ENCODE measurements around the gene RAB40AL.
"Not testable (repeated sequence)": the region's sequence is repeated elsewhere in the genome, so short reads cannot be mapped to it uniquely, and the experiment has no call there.

The RAB40AL gene

GRCh38 chrX:102936972-102937371 is at the start of gene RAB40AL:
RAB40AL (plus strand) TSS chrX:102937272; CDS start chrX:102937319, 47 bp downstream.
- H3K9me3 Mint-ChIP-seq, H3K27ac Mint-ChIP-seq, H3K27me3 Mint-ChIP-seq, H3K36me3 Mint-ChIP-seq, H3K4me1 Mint-ChIP-seq, H3K4me3 Mint-ChIP-seq: not testable (repeated sequence)

GRCh38 chrX:102887687-102888086 is 49.4 kb upstream of the RAB40AL start:
- Mint-ChIP-seq H3K27ac (no peak overlapping the region), H3K4me3 (no peak overlapping the region), H3K36me3 (peaks cover 7% of the 10 kb centered on the region), H3K27me3 (no peaks in the 10 kb centered on the region), H3K4me1 (no peaks in the 10 kb centered on the region), H3K9me3 (no peaks in the 10 kb centered on the region)

GRCh38 chrX:102892103-102892502 is 45.0 kb upstream of the RAB40AL start:
- Mint-ChIP-seq H3K4me3 (no peak overlapping the region), H3K27ac (no peak overlapping the region), H3K4me1 (no peaks in the 10 kb centered on the region), H3K9me3 (no peaks in the 10 kb centered on the region), H3K27me3 (no peaks in the 10 kb centered on the region), H3K36me3 (peaks cover 5% of the 10 kb centered on the region)

- Mint-ChIP-seq H3K4me1 (peaks cover 10% of the 10 kb centered on the region), H3K27ac (no peak overlapping the region), H3K9me3 (no peaks in the 10 kb centered on the region), H3K36me3 (no peaks in the 10 kb centered on the region), H3K4me3 (no peak overlapping the region), H3K27me3 (no peaks in the 10 kb centered on the region)
Measured at GRCh38 chrX:102899940-102900916, 36.8 kb upstream of the RAB40AL start.

GRCh38 chrX:102902355-102902754 is 34.7 kb upstream of the RAB40AL start:
- H3K4me3 Mint-ChIP-seq, result no peak overlapping the region
- H3K27me3 Mint-ChIP-seq, result no peaks in the 10 kb centered on the region
- H3K27ac Mint-ChIP-seq, result no peak overlapping the region
- peaks cover 5% of the 10 kb centered on the region for H3K36me3 Mint-ChIP-seq
- H3K4me1 Mint-ChIP-seq, result peaks cover 10% of the 10 kb centered on the region
- no peaks in the 10 kb centered on the region for H3K9me3 Mint-ChIP-seq

- Mint-ChIP-seq H3K36me3 (no peaks in the 10 kb centered on the region), H3K27ac (no peak overlapping the region), H3K9me3 (no peaks in the 10 kb centered on the region), H3K4me3 (no peak overlapping the region), H3K4me1 (no peaks in the 10 kb centered on the region), H3K27me3 (no peaks in the 10 kb centered on the region)
Measured at GRCh38 chrX:102930990-102931756, 5.9 kb upstream of the RAB40AL start.

GRCh38 chrX:102934624-102935023 is 2.4 kb upstream of the RAB40AL start:
- Mint-ChIP-seq H3K4me3 (no peak overlapping the region), H3K9me3 (no peaks in the 10 kb centered on the region), H3K27me3 (no peaks in the 10 kb centered on the region), H3K4me1 (no peaks in the 10 kb centered on the region), H3K36me3 (no peaks in the 10 kb centered on the region), H3K27ac (no peak overlapping the region)

- Mint-ChIP-seq H3K27me3 (no peaks in the 10 kb centered on the region), H3K27ac (peak overlapping the region; percentile 36), H3K36me3 (no peaks in the 10 kb centered on the region), H3K4me3 (peak overlapping the region; percentile 87), H3K9me3 (no peaks in the 10 kb centered on the region), H3K4me1 (peaks cover 5% of the 10 kb centered on the region)
Measured at GRCh38 chrX:102950908-102951866, 14.1 kb downstream of the RAB40AL start.

- H3K4me1 Mint-ChIP-seq, result no peaks in the 10 kb centered on the region
- H3K27ac Mint-ChIP-seq, result no peak overlapping the region
- H3K4me3 Mint-ChIP-seq, result no peak overlapping the region
- H3K36me3 Mint-ChIP-seq, result no peaks in the 10 kb centered on the region
- no peaks in the 10 kb centered on the region for H3K9me3 Mint-ChIP-seq
- H3K27me3 Mint-ChIP-seq, result no peaks in the 10 kb centered on the region
Measured at GRCh38 chrX:102957751-102958150, 20.7 kb downstream of the RAB40AL start.

GRCh38 chrX:102958794-102959193 is 21.7 kb downstream of the RAB40AL start:
- H3K9me3 Mint-ChIP-seq, result no peaks in the 10 kb centered on the region
- no peak overlapping the region for H3K4me3 Mint-ChIP-seq
- no peaks in the 10 kb centered on the region for H3K27me3 Mint-ChIP-seq
- H3K27ac Mint-ChIP-seq, result no peak overlapping the region
- H3K36me3 Mint-ChIP-seq, result no peaks in the 10 kb centered on the region
- no peaks in the 10 kb centered on the region for H3K4me1 Mint-ChIP-seq

- H3K4me1 Mint-ChIP-seq, result no peaks in the 10 kb centered on the region
- no peak overlapping the region for H3K27ac Mint-ChIP-seq
- no peaks in the 10 kb centered on the region for H3K36me3 Mint-ChIP-seq
- H3K27me3 Mint-ChIP-seq, result no peaks in the 10 kb centered on the region
- no peak overlapping the region for H3K4me3 Mint-ChIP-seq
- H3K9me3 Mint-ChIP-seq, result no peaks in the 10 kb centered on the region
Measured at GRCh38 chrX:102959471-102959870, 22.4 kb downstream of the RAB40AL start.

GRCh38 chrX:102963955-102964354 is 26.9 kb downstream of the RAB40AL start:
- H3K4me3 Mint-ChIP-seq, result no peak overlapping the region
- H3K27ac Mint-ChIP-seq, result no peak overlapping the region
- H3K27me3 Mint-ChIP-seq, result no peaks in the 10 kb centered on the region
- H3K4me1 Mint-ChIP-seq, result no peaks in the 10 kb centered on the region
- no peaks in the 10 kb centered on the region for H3K36me3 Mint-ChIP-seq
- H3K9me3 Mint-ChIP-seq, result no peaks in the 10 kb centered on the region

- Mint-ChIP-seq H3K4me3 (no peak overlapping the region), H3K27me3 (no peaks in the 10 kb centered on the region), H3K4me1 (no peaks in the 10 kb centered on the region), H3K9me3 (no peaks in the 10 kb centered on the region), H3K27ac (no peak overlapping the region), H3K36me3 (no peaks in the 10 kb centered on the region)
Measured at GRCh38 chrX:102964940-102965339, 27.9 kb downstream of the RAB40AL start.

- Mint-ChIP-seq H3K9me3 (peaks cover 7% of the 10 kb centered on the region), H3K27ac (no peak overlapping the region), H3K4me1 (no peaks in the 10 kb centered on the region), H3K27me3 (no peaks in the 10 kb centered on the region), H3K4me3 (no peak overlapping the region), H3K36me3 (no peaks in the 10 kb centered on the region)
Measured at GRCh38 chrX:102966701-102967100, 29.6 kb downstream of the RAB40AL start.

GRCh38 chrX:102968216-102968615 is 31.1 kb downstream of the RAB40AL start:
- Mint-ChIP-seq H3K4me3 (no peak overlapping the region), H3K36me3 (no peaks in the 10 kb centered on the region), H3K9me3 (peaks cover 7% of the 10 kb centered on the region), H3K27ac (no peak overlapping the region), H3K4me1 (no peaks in the 10 kb centered on the region), H3K27me3 (no peaks in the 10 kb centered on the region)
